NCI-H526 treated with DMSO at 0.1 percent for 48 hours (cell line): ENCODE measurements around the gene TANGO6.
"Not testable (repeated sequence)": the region's sequence is repeated elsewhere in the genome, so short reads cannot be mapped to it uniquely, and the experiment has no call there.

ENCODE experiments used
- DNase-seq: peaks from one replicate; lab custom pipeline; 2025; lab: John Stamatoyannopoulos, UW

TANGO6 gene

DNA sequence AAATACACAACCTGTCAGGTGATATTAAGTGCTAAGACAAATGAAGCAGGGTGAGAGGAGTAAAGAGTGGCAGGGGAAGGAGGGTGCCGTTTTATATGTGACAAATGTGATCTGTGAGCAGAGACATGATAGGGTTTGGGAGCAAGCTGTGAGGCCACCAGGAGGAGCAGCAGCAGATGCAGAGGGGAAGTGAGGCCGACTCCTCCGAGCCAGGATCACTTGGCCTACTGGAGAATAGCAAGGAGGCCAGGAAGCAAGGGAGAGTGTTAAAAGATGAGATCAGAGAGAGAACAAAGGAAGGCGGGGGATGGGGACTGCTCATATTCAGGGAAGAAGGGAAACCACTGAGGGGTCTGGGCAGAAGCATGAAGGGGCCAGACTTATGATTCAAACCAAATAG lies 129.4 kb downstream of the TANGO6 start:
- no peak for DNase-seq

DNA sequence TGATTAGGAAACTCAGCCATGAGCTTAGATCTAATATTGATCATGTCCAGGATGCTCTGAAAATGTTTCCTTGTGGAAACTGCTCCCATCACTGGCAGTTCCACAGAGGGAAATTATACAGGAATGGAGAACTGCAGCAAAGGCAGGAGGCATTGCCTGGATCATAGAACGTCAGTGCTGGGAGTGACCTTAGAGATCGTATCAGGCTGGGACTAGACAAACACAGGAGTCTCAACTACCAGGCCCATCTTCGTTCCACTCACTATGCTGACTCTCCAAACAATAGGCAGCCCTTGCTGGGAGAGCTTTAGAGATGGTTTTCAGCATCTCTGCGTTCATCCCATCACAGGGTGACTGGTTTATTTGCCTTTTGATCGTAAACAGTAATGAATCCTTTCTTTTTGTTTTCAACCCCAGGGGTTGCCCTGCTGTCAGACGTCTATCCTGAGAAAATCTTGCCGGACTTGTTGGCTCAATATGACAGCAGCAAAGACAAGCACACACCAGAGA lies 130.3 kb downstream of the TANGO6 start:
- DNase-seq = no peak

DNA sequence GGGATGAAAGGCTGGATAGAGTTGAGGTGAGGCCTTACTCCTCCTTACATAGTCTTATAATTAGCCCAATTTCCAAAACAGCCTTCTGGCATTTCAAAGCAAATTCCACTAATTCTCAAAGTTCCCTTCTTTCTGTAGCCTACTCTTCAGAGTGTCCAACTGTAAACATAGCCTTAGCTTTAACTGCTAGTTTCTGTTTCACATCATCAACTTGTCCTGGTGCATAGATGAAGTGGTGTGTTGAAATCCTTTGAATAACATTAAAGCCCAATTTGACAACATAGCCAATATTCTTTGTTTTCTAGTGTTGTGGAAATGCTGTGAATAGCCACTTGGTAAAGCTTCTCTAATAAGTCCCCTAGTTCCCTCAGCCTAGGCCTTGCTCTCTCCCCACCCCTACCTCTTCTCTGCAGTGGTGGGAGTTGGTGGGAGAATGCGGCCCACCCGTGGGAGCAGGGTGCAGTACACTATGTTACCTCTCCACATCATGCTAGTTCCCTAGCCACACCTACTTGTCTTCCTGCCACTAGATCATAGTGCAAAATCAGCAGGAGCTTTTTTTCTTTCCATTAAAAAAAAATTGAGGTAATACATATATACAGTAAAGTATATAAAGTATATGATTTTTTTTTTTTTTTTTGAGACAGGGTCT lies 135.1 kb downstream of the TANGO6 start:
- no peak for DNase-seq

DNA sequence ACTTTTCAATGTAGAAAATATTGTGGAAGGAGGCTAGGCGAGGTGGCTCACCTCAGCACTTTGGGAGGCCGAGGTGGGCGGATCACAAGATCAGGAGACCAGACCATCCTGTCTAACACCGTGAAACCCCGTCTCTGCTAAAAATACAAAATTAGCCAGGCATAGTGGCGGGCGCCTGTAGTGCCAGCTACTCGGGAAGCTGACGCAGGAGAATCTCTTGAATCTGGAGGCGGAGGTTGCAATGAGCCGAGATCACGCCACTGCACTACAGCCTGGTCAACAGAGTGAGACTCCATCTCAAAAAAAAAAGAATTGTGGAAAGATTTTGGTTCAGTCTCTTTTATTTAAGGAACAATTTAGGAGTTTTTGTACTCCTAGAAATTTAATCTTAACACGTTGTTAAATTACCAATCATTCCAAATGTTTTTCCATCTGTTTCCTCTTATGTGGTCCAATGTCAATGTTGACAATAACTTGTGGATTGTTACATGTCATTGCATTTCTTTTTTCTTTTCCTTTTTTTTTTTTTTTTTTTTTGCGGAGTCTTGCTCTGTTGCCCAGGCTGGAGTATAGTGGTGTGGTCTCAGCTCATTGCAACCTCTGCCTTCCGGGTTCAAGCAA lies 137.5 kb downstream of the TANGO6 start:
- no peak for DNase-seq

DNA sequence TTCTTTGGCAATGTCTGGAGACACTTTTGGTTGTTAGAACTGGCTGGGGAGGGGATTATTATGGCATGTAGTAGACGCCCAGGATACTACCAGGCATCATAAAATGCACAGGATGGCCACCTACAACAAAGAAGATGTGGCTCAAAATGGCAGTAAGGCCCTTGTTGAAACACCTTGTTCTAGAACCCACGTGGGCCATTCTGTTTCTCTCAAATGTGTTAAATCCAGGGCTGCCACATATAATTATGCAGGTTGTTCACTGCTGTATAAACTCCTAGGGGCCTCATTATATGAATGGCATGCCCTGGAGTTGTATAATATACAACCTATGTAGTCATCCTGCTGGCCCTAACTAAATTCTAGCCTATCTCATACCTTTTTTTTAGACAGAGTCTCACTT lies 138.6 kb downstream of the TANGO6 start:
- no peak for DNase-seq

DNA sequence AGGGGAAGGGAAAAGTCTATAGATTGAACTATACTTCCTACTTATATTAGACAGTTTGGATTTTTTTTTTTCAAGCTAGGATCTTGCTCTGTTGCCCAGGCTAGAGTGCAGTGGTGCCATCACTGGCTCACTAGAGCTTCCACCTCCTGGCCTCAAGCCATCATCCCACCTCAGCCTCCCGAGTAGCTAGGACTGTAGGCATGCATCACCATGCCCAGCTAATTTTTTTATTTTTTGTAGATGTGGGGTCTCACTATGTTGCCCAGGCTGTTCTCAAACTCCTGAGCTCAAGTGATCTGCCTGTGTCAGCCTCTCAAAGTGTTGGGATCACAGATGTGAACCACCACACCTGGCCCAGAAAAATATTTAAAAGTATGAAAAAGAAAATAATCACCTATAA lies 141.1 kb downstream of the TANGO6 start:
- no peak for DNase-seq

DNA sequence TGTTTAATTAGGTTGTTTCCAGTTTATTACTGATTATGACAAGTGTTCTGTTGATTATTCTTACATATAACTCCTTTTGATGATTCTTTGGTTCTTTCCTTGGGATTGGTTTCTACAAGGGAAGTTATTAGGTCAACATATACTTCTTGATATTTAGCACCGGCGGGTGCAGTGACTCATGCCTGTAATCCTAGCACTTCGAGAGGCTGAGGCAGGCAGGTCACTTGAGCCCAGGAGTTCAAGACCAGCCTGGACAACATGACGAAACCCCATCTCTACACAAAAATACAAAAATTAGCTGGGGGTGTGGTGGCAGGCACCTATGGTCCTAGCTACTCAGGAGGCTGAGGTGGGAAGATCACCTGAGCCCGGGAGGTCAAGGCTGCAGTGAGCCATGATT lies 141.9 kb downstream of the TANGO6 start:
- no peak for DNase-seq

DNA sequence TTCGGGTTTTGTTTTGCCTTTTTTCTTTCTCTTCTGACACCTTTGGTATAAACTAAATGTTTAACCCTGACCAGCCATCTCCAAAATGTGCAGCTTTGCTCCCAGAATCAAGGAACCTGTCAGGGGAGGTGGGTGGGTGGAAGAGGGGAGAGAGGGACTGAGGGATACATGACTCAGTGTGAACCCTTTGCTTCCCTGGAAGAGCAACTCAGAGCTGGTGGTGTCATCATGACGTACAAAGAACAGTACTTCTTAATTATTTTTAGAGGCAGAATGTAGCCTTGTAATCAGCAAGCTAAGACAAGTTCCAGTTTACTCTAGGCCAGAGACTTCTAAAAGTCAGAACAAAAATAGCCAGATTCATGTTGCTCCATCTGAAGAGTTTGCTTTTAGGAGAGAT lies 142.5 kb downstream of the TANGO6 start:
- DNase-seq = no peak

DNA sequence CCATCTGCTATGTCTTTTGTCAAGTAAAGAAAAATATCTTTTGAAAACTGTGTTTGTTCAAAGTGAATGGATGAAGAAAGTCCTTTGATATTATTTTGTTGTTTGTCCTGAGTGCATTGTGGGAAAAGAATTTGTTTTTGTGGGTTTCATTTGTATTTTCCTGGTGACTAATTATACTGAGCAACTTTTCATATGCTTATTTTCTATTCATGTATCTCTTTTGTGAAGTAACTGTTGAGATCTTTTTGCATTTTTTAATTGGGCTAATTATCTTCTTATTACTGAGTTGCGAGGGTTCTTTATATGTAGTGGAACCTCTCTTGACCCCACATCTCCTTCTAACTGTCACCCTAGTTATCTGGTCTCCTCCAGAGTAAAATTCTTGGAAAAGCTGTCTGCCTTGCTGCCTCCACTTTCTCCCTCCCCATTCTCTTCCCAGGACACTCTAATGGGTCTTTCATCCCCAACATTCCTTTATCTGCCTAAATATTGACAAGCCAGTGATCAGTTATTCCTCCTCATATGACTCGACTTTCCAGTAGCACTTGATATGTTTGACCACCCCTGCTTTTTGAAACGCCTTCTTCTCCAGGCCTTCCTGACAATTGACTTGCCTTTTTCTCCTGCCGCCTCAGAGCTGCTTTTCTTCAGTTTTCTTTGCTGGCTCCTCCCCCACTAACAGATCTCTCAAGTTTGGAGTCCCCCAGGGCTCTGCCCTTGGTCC lies 144.6 kb downstream of the TANGO6 start:
- DNase-seq = no peak

DNA sequence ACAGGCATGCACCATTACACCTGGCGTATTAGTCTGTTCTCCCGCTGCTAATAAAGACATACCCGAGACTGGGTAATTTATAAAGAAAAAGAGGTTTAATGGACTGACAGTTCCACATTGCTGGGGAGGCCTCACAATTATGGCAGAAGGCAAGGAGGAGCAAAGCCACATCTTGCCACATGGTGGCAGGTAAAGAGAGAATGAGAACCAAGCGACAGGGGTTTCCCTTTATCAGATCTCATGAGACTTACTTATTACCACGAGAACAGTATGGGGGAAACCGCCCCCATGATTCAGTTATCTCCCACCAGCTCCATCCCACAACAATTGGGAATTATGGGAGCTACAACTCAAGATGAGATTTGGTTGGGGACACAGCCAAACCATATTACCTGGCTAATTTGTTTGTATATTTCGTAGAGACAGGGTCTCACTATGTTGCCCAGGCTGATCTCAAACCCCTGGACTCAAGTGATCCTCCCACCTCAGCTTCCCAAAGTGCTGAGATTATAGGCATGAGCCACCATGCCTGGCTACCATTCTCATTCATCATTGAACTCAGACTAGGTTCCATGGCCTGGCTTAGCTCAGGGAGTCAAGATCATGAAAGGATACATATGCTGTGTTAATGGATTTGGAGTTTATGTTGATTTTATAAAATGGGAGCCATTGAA lies 147.0 kb downstream of the TANGO6 start:
- not testable (repeated sequence) for DNase-seq

DNA sequence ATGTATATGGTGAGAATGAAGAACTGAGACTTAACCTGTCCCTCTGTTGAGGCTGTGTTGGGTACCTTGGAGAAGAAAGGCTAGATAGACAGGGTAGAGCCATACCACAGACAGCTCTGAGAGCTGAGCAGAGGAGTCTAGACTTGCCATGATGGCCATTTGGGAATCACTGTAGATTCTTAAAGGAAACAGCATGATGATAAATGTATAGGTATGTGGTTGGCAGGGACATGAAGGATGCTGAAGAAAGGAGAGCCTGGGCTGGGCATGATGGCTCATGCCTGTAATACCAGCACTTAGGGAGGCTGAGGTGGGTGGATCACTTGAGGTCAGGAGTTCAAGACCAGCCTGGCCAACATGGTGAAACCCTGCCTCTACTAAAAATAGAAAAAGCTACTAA lies 147.7 kb downstream of the TANGO6 start:
- DNase-seq = no peak

DNA sequence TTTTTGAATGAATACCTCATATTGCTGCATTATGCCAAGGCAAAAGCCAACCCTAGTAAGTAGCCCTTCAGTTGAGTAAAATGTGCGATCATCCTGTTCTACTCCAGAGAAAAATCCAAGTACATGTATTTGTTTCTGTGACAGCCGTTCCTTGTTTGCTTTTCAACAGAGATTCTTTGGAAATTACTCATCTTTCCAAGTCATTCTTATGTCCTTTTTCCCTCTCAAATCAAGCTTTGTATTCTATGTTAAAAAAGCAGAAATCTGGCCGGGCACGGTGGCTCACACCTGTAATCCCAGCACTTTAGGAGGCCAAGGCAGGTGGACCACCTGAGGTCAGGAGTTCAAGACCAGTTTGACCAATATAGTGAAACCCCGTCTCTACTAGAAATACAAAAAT lies 149.2 kb downstream of the TANGO6 start:
- DNase-seq = no peak

DNA sequence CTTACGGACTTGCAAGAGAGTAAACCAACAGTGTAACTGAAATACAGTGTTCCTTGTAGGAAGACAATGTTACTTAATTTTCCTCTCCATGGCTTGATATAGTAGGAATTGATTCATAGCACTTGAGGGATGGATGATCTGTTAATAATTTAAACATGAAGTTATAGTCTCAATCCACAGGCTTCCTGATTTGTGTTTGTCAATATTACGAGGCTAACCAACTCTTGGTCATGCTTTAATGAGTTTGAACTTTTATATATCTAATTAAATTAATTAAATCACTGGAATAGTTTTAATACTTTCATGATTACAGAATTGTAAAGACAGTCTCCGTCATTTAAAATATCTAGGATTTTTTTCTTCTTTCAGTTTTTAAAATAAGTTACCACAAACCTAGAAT lies 150.1 kb downstream of the TANGO6 start:
- DNase-seq = no peak

DNA sequence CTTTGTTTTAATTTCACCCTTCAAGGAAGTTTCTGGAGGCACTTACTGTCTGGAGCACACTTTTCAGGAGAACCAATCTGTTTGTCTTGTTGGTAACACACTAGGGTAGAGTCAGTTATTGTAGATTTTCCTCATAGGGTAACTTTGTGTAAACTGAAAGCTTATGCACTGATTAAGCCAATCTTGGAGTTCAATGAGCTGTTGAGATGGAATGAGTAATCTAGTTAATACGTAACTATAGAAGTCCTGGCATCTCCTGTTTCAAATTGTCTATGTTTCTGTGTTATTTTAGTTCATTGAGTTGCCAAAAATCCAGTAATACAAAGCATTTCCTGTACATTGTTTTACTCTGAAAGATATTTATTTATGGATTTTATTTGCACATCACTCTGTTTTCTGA lies 150.6 kb downstream of the TANGO6 start:
- no peak for DNase-seq

DNA sequence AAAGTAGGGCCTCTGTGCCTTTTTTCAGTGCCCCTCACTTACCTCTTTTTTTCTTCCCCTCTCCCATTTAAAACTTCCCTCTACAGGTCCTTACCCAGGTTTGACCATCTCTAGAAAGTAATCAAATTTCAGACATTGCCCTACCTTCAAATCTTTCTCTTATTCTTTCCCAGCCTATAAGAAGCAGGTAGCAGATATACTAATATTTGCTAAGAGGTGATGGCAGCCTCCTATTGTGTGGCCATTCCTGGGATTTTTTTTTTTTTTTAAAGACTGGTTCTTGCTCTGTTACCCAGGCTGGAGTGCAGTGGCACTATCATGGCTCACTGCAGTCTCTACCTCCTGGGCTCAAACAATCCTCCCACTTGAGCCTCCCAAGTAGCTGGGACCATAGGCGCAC lies 151.0 kb downstream of the TANGO6 start:
- DNase-seq = no peak

DNA sequence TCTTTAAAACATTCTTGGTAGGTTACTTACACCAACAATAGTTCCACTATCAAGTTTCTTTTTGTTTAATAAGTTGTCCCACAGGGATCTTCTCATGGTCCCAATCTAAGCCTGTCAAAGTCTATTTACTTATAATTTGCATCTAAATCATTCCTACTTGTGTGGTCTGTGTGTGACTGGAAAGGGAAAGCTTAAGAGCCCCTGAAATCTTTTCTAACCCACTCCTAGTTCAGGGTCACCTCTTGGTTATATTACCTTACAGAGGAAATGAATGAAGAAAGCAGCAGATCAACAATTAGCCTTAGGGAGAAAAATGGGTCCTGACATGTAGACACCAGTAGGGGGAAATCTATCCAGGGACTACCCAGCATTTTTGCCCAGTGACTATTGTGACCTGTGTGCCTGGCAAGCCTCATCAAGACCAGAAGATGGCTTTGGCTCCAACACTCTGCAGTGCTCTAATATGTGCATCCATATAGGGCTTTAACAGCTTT lies 151.7 kb downstream of the TANGO6 start:
- no peak for DNase-seq

DNA sequence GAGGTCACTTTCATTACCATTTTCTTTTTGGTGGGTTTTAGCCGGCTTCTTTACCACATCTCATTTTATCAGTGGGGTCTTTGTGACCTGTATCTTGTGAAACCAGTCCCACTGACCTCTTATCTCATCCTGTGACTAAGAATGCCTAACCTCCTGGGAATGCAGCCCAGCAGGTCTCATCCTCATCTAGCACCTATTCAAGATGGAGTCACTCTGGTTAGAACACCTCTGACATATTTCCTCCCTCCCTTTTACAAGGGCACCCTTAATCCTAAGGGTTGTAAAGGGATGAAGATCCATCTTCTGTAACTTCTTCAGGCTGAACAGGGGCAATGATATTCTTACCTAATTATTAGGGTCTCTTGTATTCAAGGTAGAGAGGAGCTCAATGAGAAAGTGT lies 154.2 kb downstream of the TANGO6 start:
- no peak for DNase-seq

DNA sequence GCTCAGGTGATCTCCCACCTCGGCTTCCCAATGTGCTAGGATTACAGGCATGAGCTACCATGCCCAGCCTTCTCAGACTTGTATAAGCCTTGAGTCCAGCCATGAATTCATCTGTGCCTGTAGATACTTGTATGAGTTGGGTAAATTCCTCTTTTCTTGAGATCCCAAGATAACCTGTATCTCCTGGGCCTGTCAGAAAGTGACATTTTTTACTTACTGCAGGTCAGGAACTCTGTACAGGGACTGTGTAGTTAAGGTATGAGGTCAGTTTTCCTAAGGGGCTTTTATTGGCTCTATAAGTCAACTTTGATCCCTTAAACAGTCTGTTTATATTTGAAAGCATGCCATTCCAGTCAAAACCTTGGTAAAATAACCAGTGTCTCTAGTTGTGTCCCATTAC lies 155.8 kb downstream of the TANGO6 start:
- no peak for DNase-seq

DNA sequence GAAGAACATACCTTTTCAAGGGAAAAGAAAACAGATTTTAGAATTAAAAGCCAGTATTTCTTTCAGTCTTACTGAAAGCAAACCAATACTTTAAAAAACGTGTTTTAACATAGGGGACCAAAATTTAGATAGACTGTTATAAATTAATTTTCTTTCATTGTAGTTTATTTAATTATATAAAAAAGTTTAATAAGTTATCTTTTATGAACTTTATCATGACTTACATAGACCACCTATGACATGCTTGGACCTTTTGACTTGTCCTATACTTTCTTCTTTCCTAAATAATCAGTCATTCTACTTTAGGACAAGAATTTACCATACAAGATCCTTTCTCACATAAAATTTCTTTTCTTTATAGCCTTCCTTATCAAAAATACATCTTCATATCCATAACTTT lies 160.2 kb downstream of the TANGO6 start:
- no peak for DNase-seq

DNA sequence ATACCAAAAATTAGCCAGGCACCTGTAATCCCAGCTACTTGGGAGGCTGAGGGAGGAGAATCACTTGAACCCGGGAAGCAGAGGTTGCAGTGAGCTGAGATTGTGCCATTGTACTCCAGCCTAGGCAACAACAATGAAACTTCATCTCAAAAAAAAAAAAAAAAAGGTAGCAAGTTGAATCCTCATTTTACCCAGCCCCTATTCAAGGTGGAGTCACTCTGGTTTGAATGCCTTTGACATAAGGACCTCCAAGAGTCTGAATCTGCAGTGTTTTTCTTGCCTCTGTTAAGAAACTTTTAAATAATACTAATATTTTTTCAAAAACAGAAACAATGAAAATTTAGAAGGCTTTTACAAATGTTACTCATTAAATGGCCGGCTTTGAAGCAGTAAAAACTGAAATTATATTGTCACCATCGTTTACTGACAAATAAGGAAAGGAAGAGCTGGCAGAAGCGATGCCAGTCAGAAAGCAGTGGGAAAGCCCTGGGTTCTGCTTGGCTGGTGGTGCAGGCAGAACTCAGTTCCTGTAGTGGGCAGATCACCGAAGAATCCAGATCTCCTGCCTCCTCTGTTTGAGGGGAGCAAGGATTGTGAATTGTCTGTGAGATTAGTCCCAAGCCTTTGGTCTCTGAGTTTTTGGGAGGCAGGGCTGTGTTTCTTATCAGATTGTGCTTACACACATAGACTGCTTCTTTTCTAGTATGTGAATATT lies 162.5 kb downstream of the TANGO6 start:
- no peak for DNase-seq

DNA sequence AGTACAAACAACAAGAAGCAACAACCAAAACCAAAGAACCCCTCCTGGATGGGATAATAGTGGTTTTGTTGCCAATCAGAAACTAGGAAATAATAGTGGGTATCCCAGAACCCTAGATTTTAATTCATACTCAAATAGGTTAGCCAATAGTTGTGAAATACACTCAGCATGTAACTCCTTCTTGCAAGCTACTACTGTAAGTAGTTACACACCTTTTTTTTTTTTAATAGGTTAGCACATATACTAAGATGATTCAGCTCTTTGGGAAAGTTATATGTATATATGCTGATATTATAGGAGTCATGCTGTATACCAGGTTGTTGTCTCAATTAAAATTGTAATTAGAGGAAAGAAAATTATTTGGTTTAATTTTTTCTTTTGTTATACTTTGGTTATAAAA lies 169.6 kb downstream of the TANGO6 start:
- DNase-seq = no peak

DNA sequence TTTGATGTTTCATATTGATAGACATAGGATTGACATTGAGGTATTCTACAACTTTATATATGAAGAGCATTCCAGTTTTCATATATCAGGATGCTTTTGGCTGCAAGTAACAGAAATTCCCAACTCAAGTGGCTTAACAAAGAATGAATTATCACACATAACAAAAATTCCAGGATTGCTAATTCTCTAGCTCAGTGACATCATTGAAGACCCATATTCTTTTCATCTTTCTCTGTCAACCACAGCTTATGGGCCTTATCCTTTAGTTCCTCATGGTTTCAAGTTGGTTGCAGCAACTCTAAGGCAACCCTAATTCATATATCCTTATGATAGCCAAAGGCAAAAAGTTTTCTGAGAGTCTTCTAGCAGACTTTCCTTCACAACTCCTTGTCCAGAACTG lies 170.7 kb downstream of the TANGO6 start:
- no peak for DNase-seq
